NCI-H1417 (cell line): Measurements from ENCODE around the gene TMEM218.

Experiments used
- DNase-seq, 3 experiments: peaks; one replicate each; lab custom pipeline; 2025; lab: John Stamatoyannopoulos, UW

The TMEM218 gene

DNA sequence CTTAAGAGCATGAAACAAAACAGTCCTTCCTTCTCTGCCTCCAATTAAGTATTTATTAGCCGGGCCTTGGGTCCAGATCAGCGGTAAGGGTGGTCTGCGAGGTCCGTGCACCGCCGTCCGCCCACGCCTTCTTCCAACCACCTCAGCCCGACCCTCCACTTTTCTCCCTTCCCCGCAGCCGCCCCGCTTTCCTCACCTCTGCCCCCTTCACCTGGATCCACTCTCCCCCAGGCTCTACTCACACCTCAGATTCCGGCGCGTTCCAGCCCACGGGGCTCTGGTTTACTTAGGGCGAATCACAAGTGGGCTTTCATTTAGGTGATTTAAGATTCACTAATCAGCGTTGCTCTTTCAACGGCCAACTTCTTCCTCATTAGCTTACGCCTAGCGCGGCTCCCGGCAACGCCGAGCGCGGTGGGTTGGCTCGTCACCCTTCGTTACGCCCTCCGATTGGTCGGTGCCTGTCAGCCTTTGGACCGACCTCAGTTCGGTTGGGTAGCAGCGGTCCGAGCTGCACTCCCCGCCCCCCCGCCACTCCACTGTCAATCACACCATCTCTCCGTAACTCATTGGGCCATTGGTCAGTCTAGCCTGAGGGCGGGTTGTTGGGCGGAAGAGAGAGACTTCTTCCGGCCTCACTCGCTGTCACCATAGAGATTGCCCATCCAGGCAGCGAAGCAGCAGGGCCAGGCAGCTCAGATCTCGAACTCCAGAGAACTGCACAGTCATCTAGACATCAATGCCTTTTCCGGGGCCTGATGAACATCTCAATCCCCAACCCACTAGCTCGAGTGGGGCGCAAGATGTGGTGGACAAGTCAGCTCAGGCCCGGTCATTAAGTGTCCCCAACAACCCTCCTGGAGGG lies at the start of gene TMEM218:
Gene TMEM218, minus strand, starts transcription at position 284 of the 865 bp plus-strand sequence. CDS start 9,385 bp downstream, outside the sequence.
- peak; percentile 96 to 100 (median 99) for DNase-seq

- DNase-seq = peak in 2 of 3 experiments; percentile 35 to 73
These were observed 46.7 kb upstream of the TMEM218 start for GRCh38 chr11:125157953-125158680.

DNA sequence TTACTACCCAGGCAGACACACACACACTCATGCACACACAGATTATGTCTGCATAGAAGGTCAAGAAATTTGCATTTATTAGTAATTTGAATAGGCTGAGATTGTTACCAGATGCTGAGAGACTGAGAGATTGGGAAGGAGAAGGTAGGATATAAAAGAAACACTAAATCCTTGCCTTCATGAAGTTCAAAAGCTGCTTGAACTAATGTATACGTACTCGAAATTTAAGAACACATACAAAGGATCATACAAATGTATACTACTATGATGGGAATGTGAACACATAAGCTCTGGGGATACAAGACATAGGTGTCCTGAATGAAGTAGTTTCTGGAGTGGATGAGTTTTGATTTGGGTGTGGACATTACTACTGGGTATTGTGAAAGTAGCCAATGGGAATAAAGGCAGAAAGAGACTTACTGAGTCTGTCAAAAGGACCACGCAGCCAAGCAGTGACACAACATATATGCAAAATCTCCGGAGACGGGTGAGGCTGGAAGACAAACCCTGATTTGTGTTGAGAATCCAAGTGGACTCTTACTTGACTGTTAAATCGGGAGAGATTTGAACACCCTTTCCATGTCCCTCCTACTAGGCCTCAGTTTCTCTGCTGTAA lies 45.8 kb upstream of the TMEM218 start:
- no peak for DNase-seq

DNA sequence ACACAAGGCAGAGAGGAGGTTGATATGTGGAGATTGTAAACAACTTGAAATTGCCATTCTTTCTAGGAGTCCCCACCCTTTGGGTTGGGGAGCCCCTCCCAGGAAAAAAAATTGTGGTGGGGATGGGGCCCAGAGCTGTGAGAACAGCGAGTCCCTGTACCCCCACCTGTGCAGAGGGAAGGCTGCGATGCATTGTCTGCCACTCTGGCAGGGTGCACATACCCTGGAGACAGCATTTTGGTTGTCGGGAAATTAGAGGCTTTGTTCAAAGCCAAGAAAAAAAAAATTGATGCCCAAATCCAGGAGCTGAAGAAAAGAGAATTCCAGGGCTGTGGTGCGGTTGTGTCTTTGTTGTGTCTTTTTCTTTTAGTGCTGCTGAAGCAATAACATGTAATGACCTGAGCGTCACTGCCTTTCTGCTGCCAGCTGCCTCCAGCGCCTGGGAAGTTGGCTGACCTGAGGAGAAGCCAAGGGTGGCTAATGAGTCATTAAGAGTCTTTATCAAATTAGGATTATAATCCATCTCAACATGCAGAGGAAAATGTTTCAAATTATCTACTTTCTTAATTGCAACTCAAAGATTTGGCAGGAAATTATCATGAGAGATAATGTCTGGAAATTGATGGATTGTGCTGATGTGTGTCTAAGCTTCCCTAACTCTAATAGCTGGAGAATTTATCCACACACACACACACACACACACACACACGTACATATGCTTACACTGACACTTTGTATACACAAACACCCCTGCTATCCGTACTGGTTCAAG lies 45.1 kb upstream of the TMEM218 start:
- no peak for DNase-seq

DNA sequence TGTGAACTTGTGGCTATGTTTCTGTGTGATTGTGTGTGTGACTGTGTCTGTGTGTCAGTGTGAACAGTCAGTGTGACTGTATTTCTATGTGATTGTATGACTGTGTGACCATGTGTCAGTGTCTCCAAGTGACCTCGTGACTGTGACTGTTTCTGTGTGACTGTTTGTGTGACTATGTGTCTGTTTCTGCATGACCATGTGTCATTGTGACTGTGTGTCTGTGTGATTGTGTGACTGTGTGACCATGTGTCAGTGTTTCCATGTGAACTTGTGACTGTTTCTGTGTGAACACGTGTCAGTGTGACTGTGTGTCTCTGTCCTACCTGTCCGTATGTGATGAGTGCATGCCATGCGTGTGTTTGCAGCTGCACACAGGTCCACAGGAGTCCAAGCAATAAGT lies 44.3 kb upstream of the TMEM218 start:
- DNase-seq = no peak

- DNase-seq = no peak
These were observed 43.6 kb upstream of the TMEM218 start for GRCh38 chr11:125155100-125155444.

- DNase-seq = no peak
These were observed 43.1 kb upstream of the TMEM218 start for GRCh38 chr11:125154378-125155099.

GRCh38 chr11:125153837-125154236 lies 42.4 kb upstream of the TMEM218 start:
- no peak for DNase-seq

DNA sequence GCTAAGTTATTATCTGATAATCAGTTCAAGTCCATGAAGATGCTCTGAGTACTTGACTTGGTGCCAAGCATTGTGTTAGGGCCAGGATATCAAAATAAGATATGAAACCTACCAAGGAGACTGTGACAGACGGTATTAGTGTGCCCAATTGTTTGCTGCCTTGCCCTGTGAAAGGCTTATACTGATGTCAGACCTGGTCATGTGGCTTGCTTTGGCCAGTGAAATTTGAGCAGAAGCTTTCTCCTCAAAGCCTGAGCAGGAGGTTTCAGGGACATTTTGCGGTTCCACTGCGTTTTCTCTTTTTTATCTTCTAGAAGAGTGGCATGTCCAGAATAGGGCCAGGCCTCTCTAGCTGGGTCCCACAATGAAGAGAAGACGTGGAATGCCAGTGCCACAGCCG lies 37.3 kb upstream of the TMEM218 start:
- no peak for DNase-seq

GRCh38 chr11:125148011-125148410 lies 36.6 kb upstream of the TMEM218 start:
- no peak for DNase-seq

GRCh38 chr11:125147280-125147679 lies 35.9 kb upstream of the TMEM218 start:
- no peak for DNase-seq

DNA sequence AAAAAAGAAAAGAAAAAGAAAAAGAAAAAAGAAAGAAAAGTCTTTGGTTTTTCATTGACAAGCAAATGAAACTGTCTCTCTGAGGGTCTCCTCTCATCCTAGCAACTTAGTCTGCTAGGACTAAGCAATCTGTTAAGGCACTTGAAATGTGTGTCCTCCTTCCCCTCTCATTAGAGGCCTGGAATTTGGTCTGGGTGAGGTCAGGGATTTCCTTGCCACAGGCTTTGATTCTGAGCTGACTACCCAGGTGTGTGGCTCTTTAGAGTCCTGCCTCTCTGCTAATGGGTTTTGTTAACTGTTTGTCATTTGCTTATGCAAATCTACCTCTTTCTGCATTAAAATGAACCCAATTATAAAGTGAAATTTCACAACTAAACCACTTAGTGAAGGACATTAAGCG lies 34.8 kb upstream of the TMEM218 start:
- DNase-seq = no peak

GRCh38 chr11:125141686-125142535 lies 30.5 kb upstream of the TMEM218 start:
- DNase-seq = peak; percentile 8 to 44 (median 29)

DNA sequence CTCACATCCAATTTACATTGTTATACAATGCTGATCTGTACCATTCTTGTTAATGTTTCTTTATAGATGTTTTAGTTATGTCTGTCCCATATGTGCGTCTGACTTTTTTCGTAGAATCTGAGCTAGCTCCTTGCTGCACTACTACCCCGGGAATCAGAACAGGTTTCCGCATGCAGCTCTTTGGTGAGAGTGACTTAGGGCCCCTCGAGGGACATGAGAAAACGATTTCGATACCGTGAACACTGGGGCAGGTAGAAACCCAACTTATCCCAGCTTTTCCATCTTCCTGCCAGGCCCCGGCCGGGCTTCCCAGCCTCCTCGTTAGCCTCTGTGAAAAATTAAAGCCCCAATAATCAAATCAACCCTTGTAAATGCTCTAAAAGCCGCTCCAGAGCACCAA lies 29.8 kb upstream of the TMEM218 start:
- no peak for DNase-seq

- no peak for DNase-seq
These were observed 28.8 kb upstream of the TMEM218 start for GRCh38 chr11:125140233-125140632.

DNA sequence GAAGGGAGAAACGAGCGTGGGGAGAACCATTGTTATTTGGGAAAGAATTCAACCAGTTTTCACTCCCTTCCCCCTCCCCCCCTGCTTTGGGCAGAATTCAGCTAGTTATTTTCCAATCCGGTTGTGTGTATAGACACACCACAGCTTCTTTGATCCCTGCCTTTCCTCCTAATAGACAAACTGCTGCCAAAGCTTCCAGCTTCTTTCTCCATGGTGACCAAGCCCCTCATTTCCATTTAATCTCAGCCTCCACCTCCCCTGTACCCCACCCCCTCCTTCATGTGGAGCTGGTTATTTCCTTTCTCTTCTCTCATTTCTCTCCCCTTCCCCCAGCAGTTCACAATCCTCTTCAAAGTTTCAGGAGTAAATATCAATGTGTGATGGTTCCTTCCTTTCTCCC lies 28.4 kb upstream of the TMEM218 start:
- no peak for DNase-seq

DNA sequence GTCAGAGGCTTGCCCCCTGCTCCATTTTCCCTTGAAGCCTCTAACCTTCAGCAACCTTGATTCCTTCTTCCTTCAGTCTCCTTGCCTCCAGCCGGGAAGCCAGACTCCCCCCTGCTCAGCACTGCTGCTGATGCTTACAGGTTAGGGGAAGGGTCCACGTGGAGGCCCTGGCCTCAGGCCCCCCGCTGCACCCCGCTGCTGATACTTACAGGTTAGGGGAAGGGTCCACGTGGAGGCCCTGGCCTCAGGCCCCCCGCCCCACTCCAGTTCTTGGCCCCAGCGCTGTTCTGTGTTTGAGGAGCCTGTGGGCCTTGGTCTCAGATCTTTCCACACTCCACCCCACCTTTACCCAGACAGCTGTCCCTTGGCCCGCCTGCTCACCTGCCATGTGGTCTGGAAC lies 27.5 kb upstream of the TMEM218 start:
- DNase-seq = no peak

DNA sequence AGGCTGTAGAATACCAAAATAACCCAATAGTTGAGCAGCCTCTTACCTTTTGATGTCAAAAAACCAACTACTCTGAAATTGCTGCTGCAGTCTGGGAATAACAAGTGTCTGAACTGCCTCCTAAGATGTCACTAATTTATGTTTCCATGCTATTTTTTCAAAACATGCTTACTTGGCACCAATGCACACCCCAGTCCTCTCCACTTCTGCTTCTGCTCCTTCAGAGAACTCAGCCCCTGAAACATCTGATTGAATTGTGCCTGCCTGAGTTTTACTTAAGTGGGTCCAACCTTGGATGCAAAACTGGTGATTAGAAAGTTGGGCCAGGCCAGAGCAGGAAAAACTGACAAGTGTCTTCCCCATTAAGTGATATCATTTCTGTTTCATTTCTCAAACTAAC lies 24.6 kb upstream of the TMEM218 start:
- DNase-seq = no peak

GRCh38 chr11:125132596-125132995 lies 21.2 kb upstream of the TMEM218 start:
- DNase-seq = no peak

GRCh38 chr11:125132071-125132470 lies 20.6 kb upstream of the TMEM218 start:
- no peak for DNase-seq
